Astrocyte of the spinal cord (primary cell): ENCODE data around the gene VPS25.
A peak's percentile ranks its signal among the peaks of the same experiment; 100 is the strongest.

Source experiments
- DNase-seq: peaks from one replicate; pipeline ENCODE4 v3.0.0; 2011; ENCODE audit warnings: low read depth, low spot score
- H3K4me3 ChIP-seq: 2 replicates; pipeline ENCODE4 v1.5.1; 2011; ENCODE audit warnings: low read depth, mild to moderate bottlenecking, low read length, moderate library complexity
- in situ Hi-C: cut with HindIII; loops from 2 replicates; pipeline ENCODE4 v1.10.0; 2017; ENCODE audit warnings: low sequenced_read_pairs
- TF ChIP-seq, protein P1 (sequence below): IDR thresholded peaks from 2 replicates; pipeline ENCODE4 v1.5.1; 2012; ENCODE audit warnings: low read depth, mild to moderate bottlenecking, low read length, inconsistent platforms

VPS25 gene

DNA sequence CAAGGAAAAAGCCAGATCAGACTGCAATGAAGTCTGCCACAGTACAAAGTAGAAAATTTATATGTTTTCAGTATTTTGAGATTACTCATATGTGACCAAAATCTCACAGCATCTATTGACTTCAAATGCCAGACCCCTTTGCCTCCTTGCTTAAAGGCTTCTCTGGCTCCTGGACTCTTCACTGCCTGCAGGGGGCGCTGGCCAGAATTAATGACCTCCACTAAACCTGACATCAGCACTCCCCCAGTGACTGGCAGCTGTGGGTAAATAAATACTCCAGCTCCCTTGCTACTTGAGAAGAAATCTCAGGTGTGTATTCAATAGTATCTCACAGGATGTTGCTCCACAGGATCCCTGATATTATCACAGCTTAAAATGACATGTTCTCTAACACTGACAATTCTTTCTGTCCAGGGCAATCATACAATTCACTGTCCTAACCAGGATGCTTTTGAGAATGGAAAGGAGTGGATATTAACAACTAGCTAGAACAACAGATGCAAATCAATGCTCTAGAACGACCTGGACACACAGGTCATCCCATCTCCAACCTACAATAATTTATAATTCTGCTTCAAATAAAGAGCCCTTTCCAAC lies 46.8 kb downstream of the VPS25 start:
- TF ChIP-seq, protein P1, sequence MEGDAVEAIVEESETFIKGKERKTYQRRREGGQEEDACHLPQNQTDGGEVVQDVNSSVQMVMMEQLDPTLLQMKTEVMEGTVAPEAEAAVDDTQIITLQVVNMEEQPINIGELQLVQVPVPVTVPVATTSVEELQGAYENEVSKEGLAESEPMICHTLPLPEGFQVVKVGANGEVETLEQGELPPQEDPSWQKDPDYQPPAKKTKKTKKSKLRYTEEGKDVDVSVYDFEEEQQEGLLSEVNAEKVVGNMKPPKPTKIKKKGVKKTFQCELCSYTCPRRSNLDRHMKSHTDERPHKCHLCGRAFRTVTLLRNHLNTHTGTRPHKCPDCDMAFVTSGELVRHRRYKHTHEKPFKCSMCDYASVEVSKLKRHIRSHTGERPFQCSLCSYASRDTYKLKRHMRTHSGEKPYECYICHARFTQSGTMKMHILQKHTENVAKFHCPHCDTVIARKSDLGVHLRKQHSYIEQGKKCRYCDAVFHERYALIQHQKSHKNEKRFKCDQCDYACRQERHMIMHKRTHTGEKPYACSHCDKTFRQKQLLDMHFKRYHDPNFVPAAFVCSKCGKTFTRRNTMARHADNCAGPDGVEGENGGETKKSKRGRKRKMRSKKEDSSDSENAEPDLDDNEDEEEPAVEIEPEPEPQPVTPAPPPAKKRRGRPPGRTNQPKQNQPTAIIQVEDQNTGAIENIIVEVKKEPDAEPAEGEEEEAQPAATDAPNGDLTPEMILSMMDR = peak; percentile 84
- DNase-seq = peak; percentile 38
- in situ Hi-C loops = no loop called here
- H3K4me3 ChIP-seq = no peak overlapping the region

- TF ChIP-seq, protein P1 = no peak
- no peak overlapping the region for H3K4me3 ChIP-seq
- no peak for DNase-seq
- in situ Hi-C loops = no loop called here
Measured at GRCh38 chr17:42821176-42821575, 47.9 kb downstream of the VPS25 start.

- DNase-seq = no peak
- in situ Hi-C loops = no loop called here
- no peak overlapping the region for H3K4me3 ChIP-seq
Measured at GRCh38 chr17:42827472-42827871, 54.2 kb downstream of the VPS25 start.

More at GRCh38 chr17:42827472-42827871, 54.2 kb downstream of the VPS25 start:
- TF ChIP-seq, protein P1 = no peak
